Measurements from ENCODE around the gene UBE2E2. TPM values are rescaled to one million over a fixed set of nuclear protein-coding genes. Genes with fewer than 3 reads are reported as not detected.

The UBE2E2 gene
- total RNA-seq, 1 donor from 2014 or later = 89.8 TPM

DNA sequence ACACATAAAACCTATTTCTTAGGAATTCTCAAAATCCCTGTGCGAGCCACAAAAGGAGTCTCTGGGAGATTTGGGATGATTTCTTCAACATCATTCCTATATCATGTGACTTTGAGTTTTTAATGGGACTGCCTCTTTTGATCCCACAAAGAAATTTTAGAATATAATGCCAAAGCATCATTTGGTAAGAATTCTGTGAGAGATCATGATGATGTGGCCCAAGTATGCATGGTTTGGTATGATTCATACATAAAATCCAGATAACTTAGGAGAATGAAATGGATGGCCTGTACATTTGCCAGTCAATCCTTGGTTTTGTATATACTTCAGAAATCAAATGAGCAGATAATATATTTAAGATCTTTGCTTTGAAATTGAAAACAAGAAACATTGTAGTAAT lies 61.3 kb downstream of the UBE2E2 start:
- DNase-seq (ENCODE audit: low spot score) = no peak
- H3K4me2 ChIP-seq = no peak overlapping the region

DNA sequence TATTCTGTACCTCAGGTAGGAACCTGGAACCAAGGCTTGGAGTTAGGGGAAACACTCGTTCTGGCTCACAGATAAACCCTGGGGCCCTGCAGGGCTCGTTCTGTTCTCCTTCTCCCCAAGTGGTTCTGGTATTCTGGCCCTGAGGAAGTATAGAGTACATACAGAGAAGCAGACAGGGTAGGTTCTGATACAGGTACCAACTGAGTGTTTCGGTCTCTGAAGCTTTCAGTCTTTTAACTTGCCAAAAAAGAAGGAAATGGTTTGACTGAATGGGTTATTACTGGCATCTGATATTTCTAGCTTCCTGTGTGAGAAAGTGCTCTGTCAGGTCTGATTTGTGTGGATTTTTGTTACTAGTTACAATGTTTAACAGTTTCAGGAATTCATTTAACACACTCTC lies 67.3 kb downstream of the UBE2E2 start:
- Histone ChIP-seq H3F3A (ENCODE audit: low read depth) (no peaks in the 10 kb centered on the region), H3K4me1 (no peaks in the 10 kb centered on the region), H3K79me2 (ENCODE audit: low read depth) (no peaks in the 10 kb centered on the region), H3K27me3 (no peaks in the 10 kb centered on the region), H3K36me3 (no peaks in the 10 kb centered on the region), H3K4me2 (no peak overlapping the region), H3K27ac (no peak overlapping the region), H3K9me3 (ENCODE audit: low read depth) (no peaks in the 10 kb centered on the region), H3K9ac (no peak overlapping the region), H2AFZ (replicated peaks) (no peak overlapping the region), H4K20me1 (ENCODE audit: low read depth) (peaks cover 3% of the 10 kb centered on the region), H3K4me3 (no peak overlapping the region)
- peaks cover 6% of the 10 kb centered on the region for H3K4me1 Mint-ChIP-seq
- H3K27me3 Mint-ChIP-seq (ENCODE audit: insufficient read depth, low read depth) = peaks cover 4% of the 10 kb centered on the region
- peaks cover 12% of the 10 kb centered on the region for H3K36me3 Mint-ChIP-seq
- no peak overlapping the region for H3K4me3 Mint-ChIP-seq
- no peak for DNase-seq (ENCODE audit: low spot score)
- H3K27ac Mint-ChIP-seq = no peak overlapping the region
- no peak for TF ChIP-seq EZH2 (IDR thresholded peaks at IDR 0.05)
- H3K9me3 Mint-ChIP-seq = peaks cover 30% of the 10 kb centered on the region

More for the DNA sequence above, 61.3 kb downstream of the UBE2E2 start:
- no peak overlapping the region for H3K27ac ChIP-seq
- no peak overlapping the region for H3K27ac Mint-ChIP-seq
- H3K9me3 Mint-ChIP-seq = peaks cover 13% of the 10 kb centered on the region
- TF ChIP-seq, protein P1, sequence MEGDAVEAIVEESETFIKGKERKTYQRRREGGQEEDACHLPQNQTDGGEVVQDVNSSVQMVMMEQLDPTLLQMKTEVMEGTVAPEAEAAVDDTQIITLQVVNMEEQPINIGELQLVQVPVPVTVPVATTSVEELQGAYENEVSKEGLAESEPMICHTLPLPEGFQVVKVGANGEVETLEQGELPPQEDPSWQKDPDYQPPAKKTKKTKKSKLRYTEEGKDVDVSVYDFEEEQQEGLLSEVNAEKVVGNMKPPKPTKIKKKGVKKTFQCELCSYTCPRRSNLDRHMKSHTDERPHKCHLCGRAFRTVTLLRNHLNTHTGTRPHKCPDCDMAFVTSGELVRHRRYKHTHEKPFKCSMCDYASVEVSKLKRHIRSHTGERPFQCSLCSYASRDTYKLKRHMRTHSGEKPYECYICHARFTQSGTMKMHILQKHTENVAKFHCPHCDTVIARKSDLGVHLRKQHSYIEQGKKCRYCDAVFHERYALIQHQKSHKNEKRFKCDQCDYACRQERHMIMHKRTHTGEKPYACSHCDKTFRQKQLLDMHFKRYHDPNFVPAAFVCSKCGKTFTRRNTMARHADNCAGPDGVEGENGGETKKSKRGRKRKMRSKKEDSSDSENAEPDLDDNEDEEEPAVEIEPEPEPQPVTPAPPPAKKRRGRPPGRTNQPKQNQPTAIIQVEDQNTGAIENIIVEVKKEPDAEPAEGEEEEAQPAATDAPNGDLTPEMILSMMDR (IDR thresholded peaks at IDR 0.05) = no peak
- TF ChIP-seq EZH2phosphoT487 (IDR thresholded peaks at IDR 0.05) (no peak), EZH2 (IDR thresholded peaks at IDR 0.05) (no peak)
- H3K4me1 Mint-ChIP-seq = no peaks in the 10 kb centered on the region
- H2AFZ ChIP-seq (replicated peaks) = no peak overlapping the region
- H4K20me1 ChIP-seq (ENCODE audit: low read depth) = no peaks in the 10 kb centered on the region
- no peaks in the 10 kb centered on the region for H3K9me3 ChIP-seq (ENCODE audit: low read depth)
- no peak overlapping the region for H3K4me3 ChIP-seq
- H3K79me2 ChIP-seq (ENCODE audit: low read depth) = peaks cover 16% of the 10 kb centered on the region
- no peaks in the 10 kb centered on the region for H3K27me3 ChIP-seq
- no peak overlapping the region for H3K4me3 Mint-ChIP-seq
- peaks cover 7% of the 10 kb centered on the region for H3K36me3 Mint-ChIP-seq
- no peak overlapping the region for H3K9ac ChIP-seq
- no peaks in the 10 kb centered on the region for H3K27me3 Mint-ChIP-seq (ENCODE audit: insufficient read depth, low read depth)
- no peaks in the 10 kb centered on the region for H3K4me1 ChIP-seq
- H3K36me3 ChIP-seq = no peaks in the 10 kb centered on the region
- no peaks in the 10 kb centered on the region for H3F3A ChIP-seq (ENCODE audit: low read depth)

DNA sequence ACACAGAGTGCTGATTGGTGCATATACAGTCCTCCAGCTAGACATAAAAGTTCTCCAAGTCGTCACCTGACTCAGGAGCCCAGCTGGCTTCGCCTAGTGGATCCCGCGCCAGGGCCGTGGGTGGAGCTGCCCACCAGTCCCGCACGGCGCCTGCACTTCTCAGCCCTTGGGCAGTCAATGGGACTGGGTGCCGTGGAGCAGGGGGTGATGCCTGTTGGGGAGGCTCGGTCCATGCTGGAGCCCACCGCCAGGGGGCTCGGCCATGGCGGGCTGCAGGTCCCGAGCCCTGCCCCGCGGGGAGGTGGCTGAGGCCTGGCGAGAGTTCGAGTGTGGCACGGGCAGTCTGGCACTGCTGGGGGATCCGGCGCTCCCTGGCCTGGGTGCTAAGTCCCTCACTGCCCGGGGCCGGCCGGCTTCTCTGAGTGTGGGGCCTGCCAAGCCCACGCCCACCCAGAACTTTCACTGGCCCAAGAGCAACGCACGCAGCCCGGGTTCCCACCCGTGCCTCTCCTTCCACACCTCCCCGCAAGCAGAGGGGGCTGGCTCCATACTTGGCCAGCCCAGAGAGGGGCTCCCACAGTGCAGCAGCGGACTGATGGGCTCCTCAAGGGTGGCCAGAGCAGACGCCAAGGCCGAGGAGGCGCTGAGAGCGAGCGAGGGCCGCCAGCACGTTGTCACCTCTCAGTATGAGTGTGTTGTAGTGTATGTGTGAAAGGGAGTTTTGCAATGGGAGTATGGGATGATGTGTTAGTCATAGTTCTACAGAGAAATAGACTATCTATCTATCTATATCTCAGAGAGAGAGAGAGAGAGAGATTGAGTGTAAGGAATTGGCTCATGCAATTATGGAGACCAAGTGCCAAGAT lies 69.0 kb downstream of the UBE2E2 start:
- H3K9me3 Mint-ChIP-seq = peaks cover 24% of the 10 kb centered on the region
- Histone ChIP-seq H2AFZ (replicated peaks) (no peak overlapping the region), H3K27me3 (no peaks in the 10 kb centered on the region), H3K27ac (no peak overlapping the region), H3K9ac (no peak overlapping the region), H3K79me2 (ENCODE audit: low read depth) (peaks cover 15% of the 10 kb centered on the region), H3K4me1 (peaks cover 2% of the 10 kb centered on the region), H3K4me2 (no peak overlapping the region), H3K4me3 (no peak overlapping the region), H3K36me3 (no peaks in the 10 kb centered on the region), H4K20me1 (ENCODE audit: low read depth) (peaks cover 3% of the 10 kb centered on the region), H3K9me3 (ENCODE audit: low read depth) (no peaks in the 10 kb centered on the region), H3F3A (ENCODE audit: low read depth) (no peaks in the 10 kb centered on the region)
- H3K4me3 Mint-ChIP-seq = no peak overlapping the region
- H3K27me3 Mint-ChIP-seq (ENCODE audit: insufficient read depth, low read depth) = peaks cover 4% of the 10 kb centered on the region
- H3K27ac Mint-ChIP-seq = no peak overlapping the region
- H3K4me1 Mint-ChIP-seq = peaks cover 11% of the 10 kb centered on the region
- no peak for DNase-seq (ENCODE audit: low spot score)
- TF ChIP-seq, protein P1 (IDR thresholded peaks at IDR 0.05) = no peak
- TF ChIP-seq EZH2phosphoT487 (IDR thresholded peaks at IDR 0.05) = no peak
- TF ChIP-seq EZH2 (IDR thresholded peaks at IDR 0.05) = no peak
- H3K36me3 Mint-ChIP-seq = peaks cover 9% of the 10 kb centered on the region

DNA sequence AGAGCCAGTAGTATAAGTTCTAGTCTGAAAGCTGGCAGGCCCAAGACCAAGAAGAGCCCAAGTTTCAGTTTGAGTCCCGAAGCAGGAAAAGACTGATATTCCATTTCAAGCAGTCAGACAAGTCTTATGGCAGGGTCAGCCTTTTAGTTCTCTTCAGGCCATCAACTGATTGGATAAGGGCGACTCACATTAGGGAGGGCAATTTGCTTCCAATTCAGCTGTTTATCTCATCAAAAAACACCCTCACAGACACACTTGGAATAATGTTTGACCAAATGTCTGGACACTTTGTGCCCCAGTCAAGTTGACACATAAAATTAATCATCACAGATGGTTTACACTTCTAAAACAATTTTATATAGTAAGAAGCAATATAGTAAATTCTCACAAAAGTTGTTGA lies 69.7 kb downstream of the UBE2E2 start:
- TF ChIP-seq EZH2 (IDR thresholded peaks at IDR 0.05) = no peak
- TF ChIP-seq, protein P1 (IDR thresholded peaks at IDR 0.05) = no peak
- TF ChIP-seq EZH2phosphoT487 (IDR thresholded peaks at IDR 0.05) = no peak
- Mint-ChIP-seq H3K4me1 (peaks cover 11% of the 10 kb centered on the region), H3K27me3 (ENCODE audit: insufficient read depth, low read depth) (peaks cover 4% of the 10 kb centered on the region), H3K36me3 (peaks cover 9% of the 10 kb centered on the region), H3K27ac (no peak overlapping the region), H3K9me3 (peaks cover 22% of the 10 kb centered on the region), H3K4me3 (no peak overlapping the region)
- Histone ChIP-seq H3K27me3 (no peaks in the 10 kb centered on the region), H3K27ac (no peak overlapping the region), H4K20me1 (ENCODE audit: low read depth) (peaks cover 11% of the 10 kb centered on the region), H3K79me2 (ENCODE audit: low read depth) (peaks cover 18% of the 10 kb centered on the region), H3F3A (ENCODE audit: low read depth) (no peaks in the 10 kb centered on the region), H3K36me3 (no peaks in the 10 kb centered on the region), H2AFZ (replicated peaks) (no peak overlapping the region), H3K4me1 (peaks cover 3% of the 10 kb centered on the region), H3K9ac (no peak overlapping the region), H3K4me3 (no peak overlapping the region), H3K9me3 (ENCODE audit: low read depth) (no peaks in the 10 kb centered on the region), H3K4me2 (no peak overlapping the region)
- no peak for DNase-seq (ENCODE audit: low spot score)
